Esophagus (tissue), 2 donors: ENCODE results near the gene KLHL4. TPM values are rescaled to one million over a fixed set of nuclear protein-coding genes. Genes with fewer than 3 reads are reported as not detected.

Source experiments
- H3K27ac ChIP-seq, 2 donors: one replicate each; pipeline ENCODE4 v1.5.1; 2013; ENCODE audit warnings: low read depth in 2 of 2, mild to moderate bottlenecking in 2 of 2, inconsistent platforms in 1 of 2, low read length in 1 of 2, moderate library complexity in 1 of 2
- H3K27me3 ChIP-seq, 2 donors: one replicate each; pipeline ENCODE4 v1.6.1; 2013; ENCODE audit warnings: low read length in 2 of 2, control low read depth in 1 of 2, mild to moderate bottlenecking in 1 of 2; ENCODE audit not compliant: insufficient read depth in 2 of 2, control insufficient read depth in 1 of 2
- H3K36me3 ChIP-seq, 2 donors: one replicate each; pipeline ENCODE4 v1.6.1; 2013; ENCODE audit warnings: low read length in 1 of 2; ENCODE audit not compliant: control insufficient read depth in 2 of 2, insufficient read depth in 2 of 2
- H3K4me1 ChIP-seq, 2 donors: one replicate each; pipeline ENCODE4 v1.6.1; 2013; ENCODE audit warnings: low read length in 1 of 2; ENCODE audit not compliant: control insufficient read depth in 2 of 2, insufficient read depth in 2 of 2
- H3K4me3 ChIP-seq, 2 donors: one replicate each; pipeline ENCODE4 v1.5.1; 2013; ENCODE audit warnings: low read length in 2 of 2, mild to moderate bottlenecking in 2 of 2, low read depth in 1 of 2, moderate library complexity in 1 of 2
- H3K9me3 ChIP-seq, 2 donors: one replicate each; pipeline ENCODE4 v1.6.1; 2013; ENCODE audit warnings: mild to moderate bottlenecking in 2 of 2, low read depth in 1 of 2, low read length in 1 of 2, moderate library complexity in 1 of 2; ENCODE audit not compliant: control insufficient read depth in 2 of 2, insufficient read depth in 1 of 2
- WGBS, 2 donors: extraction: QIAGEN DNeasy Blood & Tissue Kit; methylation state at CpG; one replicate each; pipeline ENCODE4 v1.1.7; 2013; 5-methylcytosine and 5-hydroxymethylcytosine counted together
- polyA plus RNA-seq, 2 donors: library from polyadenylated mRNA; stranded (reverse); fragments of 200-250 nt; gene quantifications; one replicate each; pipeline ENCODE4 v1.2.3, GENCODE V29; 2013
- donor health status: healthy with polysubstance abuse.
- donor health status: Bipolar disorder and iron deficiency.

The KLHL4 gene
- polyA plus RNA-seq, 2 donors: 0.05 to 0.06 TPM

DNA sequence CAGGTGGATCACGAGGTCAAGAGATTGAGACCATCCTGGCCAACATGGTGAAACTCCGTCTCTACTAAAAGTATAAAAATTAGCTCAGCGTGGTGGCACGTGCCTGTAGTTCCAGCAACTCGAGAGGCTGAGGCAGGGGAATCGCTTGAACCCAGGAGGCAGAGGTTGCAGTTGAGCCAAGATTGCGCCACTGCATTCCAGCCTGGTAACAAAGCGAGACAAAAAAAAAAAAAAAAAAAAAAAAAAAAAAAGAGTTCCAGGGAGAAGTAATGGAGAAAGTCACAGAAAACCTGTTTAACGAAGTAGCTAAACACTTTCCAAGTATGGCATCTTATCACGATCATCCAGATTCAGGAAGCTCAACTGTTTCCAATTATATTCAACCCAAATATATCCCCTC lies 10.9 kb downstream of the KLHL4 start:
- no peak overlapping the region for H3K27ac ChIP-seq
- H3K4me3 ChIP-seq: no peak overlapping the region
- peaks cover 0 to 3% of the 10 kb centered on the region in 2 donors for H3K9me3 ChIP-seq
- H3K36me3 ChIP-seq: no peaks in the 10 kb centered on the region
- no peaks in the 10 kb centered on the region for H3K27me3 ChIP-seq
- no peaks in the 10 kb centered on the region for H3K4me1 ChIP-seq
- WGBS, 2 donors: 73 to 80% methylated on average over 10 of the region's 10 CpGs

DNA sequence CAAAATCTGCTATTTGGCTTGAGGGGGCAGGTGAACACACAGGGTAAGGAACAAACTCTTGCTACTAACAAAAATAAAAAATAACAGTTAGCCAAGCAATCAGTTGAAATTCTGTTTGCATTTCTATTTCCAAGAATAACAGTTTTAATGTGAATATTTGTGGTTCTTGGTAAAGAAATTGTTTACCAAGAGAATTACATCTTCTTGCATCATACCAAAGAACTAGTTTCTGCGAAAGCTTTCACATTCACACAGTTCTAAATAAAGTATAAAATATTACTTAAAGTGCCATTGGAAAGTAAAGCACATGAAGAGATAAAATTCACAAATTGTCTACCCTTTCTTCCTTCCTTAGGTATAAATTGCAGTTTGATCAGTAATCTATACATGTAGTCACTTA lies 54.4 kb downstream of the KLHL4 start:
- Histone ChIP-seq H3K9me3 (no peaks in the 10 kb centered on the region), H3K36me3 (no peaks in the 10 kb centered on the region), H3K4me3 (no peak overlapping the region), H3K27ac (no peak overlapping the region), H3K27me3 (no peaks in the 10 kb centered on the region), H3K4me1 (no peaks in the 10 kb centered on the region)
- WGBS, 2 donors: 78 to 79% methylated on average over 1 of the region's 1 CpG

DNA sequence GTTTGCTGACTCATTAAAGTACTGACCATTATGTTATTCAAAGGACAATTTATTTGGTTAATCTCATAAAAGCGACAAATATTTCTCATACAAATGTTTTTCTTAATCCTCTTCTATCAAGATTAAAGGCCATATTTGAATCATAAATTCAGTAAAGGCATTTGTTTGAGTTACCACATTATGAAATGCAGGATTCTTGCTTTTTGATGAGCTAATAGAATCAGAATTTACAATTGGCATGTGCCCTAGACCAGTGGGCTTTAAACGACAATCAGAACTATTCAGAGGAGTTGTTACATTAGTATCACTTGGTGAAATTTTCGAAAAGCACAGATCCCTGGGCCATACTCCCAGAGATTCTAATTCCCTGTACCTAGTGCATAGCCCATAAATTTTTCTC lies 55.3 kb downstream of the KLHL4 start:
- Histone ChIP-seq H3K27me3 (no peaks in the 10 kb centered on the region), H3K36me3 (no peaks in the 10 kb centered on the region), H3K4me3 (no peak overlapping the region), H3K27ac (no peak overlapping the region), H3K4me1 (no peaks in the 10 kb centered on the region), H3K9me3 (no peaks in the 10 kb centered on the region)
- 62 to 67% methylated on average over 3 of the region's 3 CpGs for WGBS, 2 donors

DNA sequence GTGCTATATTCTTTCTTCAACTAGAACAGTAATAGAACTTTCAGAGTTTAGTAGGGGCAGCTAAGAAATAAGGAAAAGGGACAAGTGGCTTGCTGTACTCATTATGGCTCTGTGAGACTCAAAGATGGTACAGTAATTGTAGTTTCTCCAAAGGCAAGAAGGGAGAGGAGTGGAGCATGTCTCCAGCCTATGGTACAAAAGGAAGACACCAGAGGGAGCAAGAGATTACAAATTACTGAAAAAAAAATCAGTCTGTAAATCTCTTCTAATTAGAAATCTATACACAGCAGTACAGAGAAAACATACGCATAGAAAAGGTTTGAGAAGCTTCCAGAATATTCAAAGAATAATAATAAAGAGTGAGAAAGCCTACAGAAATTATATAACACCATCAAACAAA lies 61.4 kb downstream of the KLHL4 start:
- H3K27me3 ChIP-seq: peaks cover 0 to 3% of the 10 kb centered on the region in 2 donors
- 64 to 81% methylated on average over 1 of the region's 1 CpG for WGBS, 2 donors
- no peaks in the 10 kb centered on the region for H3K4me1 ChIP-seq
- H3K27ac ChIP-seq: no peak overlapping the region
- no peaks in the 10 kb centered on the region for H3K36me3 ChIP-seq
- H3K9me3 ChIP-seq: no peaks in the 10 kb centered on the region
- H3K4me3 ChIP-seq: no peak overlapping the region

DNA sequence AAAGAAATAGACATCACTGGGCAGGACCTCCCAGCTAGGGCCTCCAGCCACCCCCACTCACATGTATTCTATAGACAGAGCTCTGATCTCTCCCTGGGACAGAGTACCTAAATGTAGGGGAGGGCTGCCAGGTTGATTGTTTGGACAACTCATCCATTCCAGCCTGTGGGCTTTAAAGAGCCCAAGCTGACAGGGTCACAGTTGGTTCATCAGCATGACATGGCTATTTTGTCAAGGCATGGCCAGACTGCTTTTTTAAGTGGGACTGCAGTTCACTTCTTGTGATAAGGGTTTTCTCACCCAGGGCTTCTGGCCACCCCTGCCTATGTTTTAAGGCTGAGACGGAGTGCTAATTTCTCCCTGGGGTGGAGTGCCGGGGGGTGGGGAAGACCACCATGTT lies 63.3 kb downstream of the KLHL4 start:
- H3K4me3 ChIP-seq: no peak overlapping the region
- H3K4me1 ChIP-seq: no peaks in the 10 kb centered on the region
- WGBS, 2 donors: 74 to 86% methylated on average over 2 of the region's 2 CpGs

DNA sequence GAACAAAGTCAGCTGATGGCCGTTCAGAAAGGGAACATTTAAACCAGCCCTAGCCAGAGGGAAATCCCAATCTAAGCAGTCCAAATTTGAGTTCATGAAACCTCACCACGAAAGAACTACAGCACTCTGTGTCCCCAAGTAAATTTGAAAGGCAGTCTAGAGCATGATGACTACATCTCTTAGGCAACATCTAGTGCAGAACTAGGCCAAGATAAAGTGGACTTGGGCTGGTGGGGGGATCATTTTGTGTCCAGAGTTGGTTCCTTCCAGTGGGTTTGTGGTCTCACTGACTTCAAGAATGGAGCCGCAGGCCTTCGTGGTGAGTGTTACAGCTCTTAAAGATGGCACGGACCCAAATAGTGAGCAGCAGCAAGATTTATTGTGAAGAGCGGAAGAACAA lies 64.9 kb downstream of the KLHL4 start:
- H3K27ac ChIP-seq: no peak overlapping the region
- H3K27me3 ChIP-seq: peaks cover 0 to 3% of the 10 kb centered on the region in 2 donors
- no peaks in the 10 kb centered on the region for H3K36me3 ChIP-seq
- no peaks in the 10 kb centered on the region for H3K9me3 ChIP-seq
- WGBS, 2 donors: 84 to 91% methylated on average over 6 of the region's 6 CpGs
- no peak overlapping the region for H3K4me3 ChIP-seq
- no peaks in the 10 kb centered on the region for H3K4me1 ChIP-seq

More for the DNA sequence above, 63.3 kb downstream of the KLHL4 start:
- Histone ChIP-seq H3K27ac (no peak overlapping the region), H3K9me3 (no peaks in the 10 kb centered on the region), H3K36me3 (no peaks in the 10 kb centered on the region), H3K27me3 (peaks cover 0 to 3% of the 10 kb centered on the region in 2 donors)

DNA sequence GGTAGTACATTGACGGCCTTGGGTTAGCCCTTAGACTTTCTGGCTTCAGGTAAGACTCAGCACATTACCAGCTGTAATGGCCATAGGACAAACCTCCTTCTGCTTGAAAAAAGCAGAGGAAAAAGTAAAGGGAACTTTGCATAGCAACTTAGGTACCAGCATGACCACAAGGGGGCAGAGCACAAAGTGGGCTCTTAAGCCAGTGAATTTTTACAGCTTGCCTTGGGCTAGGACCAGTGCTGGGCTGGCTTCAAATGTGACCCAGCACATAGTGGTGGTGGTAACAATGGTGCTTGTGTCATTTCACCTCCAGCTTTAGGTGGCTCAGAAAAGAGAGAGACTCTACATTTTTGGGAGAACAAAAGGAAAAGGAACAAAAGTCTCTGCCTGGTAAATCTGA lies 66.1 kb downstream of the KLHL4 start:
- no peak overlapping the region for H3K27ac ChIP-seq
- H3K27me3 ChIP-seq: peaks cover 0 to 1% of the 10 kb centered on the region in 2 donors
- no peaks in the 10 kb centered on the region for H3K4me1 ChIP-seq
- H3K36me3 ChIP-seq: no peaks in the 10 kb centered on the region
- H3K4me3 ChIP-seq: no peak overlapping the region
- H3K9me3 ChIP-seq: no peaks in the 10 kb centered on the region
- WGBS, 2 donors: 59 to 88% methylated on average over 1 of the region's 1 CpG

DNA sequence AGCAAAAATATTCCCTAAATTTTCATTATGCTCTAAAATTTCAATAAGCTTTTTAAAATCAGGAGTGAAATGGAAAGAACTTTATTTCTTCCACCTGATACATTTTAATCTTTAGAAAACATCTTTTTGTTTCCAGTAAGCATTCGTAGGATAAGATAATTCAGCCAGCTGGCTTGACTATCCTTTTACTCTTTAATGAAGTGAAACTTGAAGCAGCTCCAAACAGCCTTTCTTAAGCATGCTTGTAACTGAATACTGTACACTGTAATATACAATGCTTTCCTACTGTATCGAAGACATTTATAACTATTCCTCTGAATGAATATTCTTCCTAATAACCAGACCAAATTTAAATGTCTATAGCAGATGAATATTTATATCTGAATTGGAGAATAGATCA lies 98.8 kb downstream of the KLHL4 start:
- H3K4me3 ChIP-seq: no peak overlapping the region
- no peak overlapping the region for H3K27ac ChIP-seq
- H3K9me3 ChIP-seq: no peaks in the 10 kb centered on the region
- H3K4me1 ChIP-seq: no peaks in the 10 kb centered on the region
- 52 to 58% methylated on average over 2 of the region's 2 CpGs for WGBS, 2 donors
- no peaks in the 10 kb centered on the region for H3K27me3 ChIP-seq
- H3K36me3 ChIP-seq: no peaks in the 10 kb centered on the region

DNA sequence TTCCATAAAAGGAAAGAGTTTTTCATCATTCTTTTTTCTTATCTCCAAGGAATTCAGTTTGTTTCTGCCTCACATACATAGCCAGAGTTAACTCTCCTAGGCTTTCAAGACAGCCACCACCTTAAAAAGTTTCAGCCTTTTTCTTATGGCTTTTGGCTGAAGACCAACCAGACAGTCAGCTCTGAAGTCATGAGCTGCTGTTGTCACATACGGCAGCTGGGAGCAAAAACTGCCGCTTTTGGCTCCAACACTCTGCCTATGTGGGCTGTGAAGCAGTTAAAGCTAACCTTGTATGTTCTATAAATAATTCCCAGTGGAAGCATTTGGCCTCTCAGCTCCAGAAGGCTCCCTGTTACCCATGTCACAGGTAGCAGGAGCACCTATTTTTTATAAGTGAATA lies 104.1 kb downstream of the KLHL4 start:
- Histone ChIP-seq H3K4me1 (no peaks in the 10 kb centered on the region), H3K36me3 (no peaks in the 10 kb centered on the region), H3K9me3 (no peaks in the 10 kb centered on the region), H3K4me3 (no peak overlapping the region), H3K27ac (no peak overlapping the region), H3K27me3 (no peaks in the 10 kb centered on the region)
- WGBS, 2 donors: 43 to 62% methylated on average over 2 of the region's 2 CpGs

DNA sequence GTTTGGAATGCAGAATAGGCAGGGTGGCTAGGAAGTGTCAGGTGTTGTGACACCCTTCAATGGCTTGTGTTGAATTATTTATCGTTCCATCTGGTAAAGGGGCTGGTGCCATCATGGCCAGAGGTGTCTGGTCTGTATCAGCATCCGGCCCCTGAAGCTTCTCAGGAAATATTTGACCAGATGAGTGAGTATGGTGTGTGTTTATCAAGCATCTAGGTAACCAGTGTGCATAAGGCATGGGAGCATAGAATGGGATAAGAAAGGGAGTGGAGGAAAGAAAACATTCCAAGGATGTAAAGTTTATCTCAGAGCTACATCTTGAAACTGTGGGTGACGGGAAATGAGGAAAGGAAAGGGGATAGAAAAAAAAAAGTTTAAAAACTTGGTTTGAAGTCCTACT lies 109.4 kb downstream of the KLHL4 start:
- WGBS, 2 donors: 57 to 71% methylated on average over 3 of the region's 3 CpGs
- Histone ChIP-seq H3K9me3 (no peaks in the 10 kb centered on the region), H3K4me3 (no peak overlapping the region), H3K4me1 (no peaks in the 10 kb centered on the region), H3K27me3 (no peaks in the 10 kb centered on the region), H3K36me3 (no peaks in the 10 kb centered on the region), H3K27ac (no peak overlapping the region)
